Mononuclear cell (primary cell): ENCODE measurements around the gene BSND. TPM values are rescaled to one million over a fixed set of nuclear protein-coding genes. Genes with fewer than 3 reads are reported as not detected.
"Not testable (repeated sequence)": the region's sequence is repeated elsewhere in the genome, so short reads cannot be mapped to it uniquely, and the experiment has no call there.

Experiments used
- H3K27me3 ChIP-seq: 2 replicates; pipeline ENCODE4 v1.6.0; 2011; ENCODE audit warnings: low read length, control low read depth; ENCODE audit not compliant: insufficient read depth
- H3K4me1 ChIP-seq: 2 replicates; pipeline ENCODE4 v1.5.1; 2011; ENCODE audit warnings: mild to moderate bottlenecking, low read length, control low read depth; ENCODE audit not compliant: insufficient read depth
- H3K4me3 ChIP-seq: 2 replicates; pipeline ENCODE4 v1.5.1; 2011; ENCODE audit warnings: mild to moderate bottlenecking, low read length, moderate library complexity
- H3K9me3 ChIP-seq: 2 replicates; pipeline ENCODE4 v1.5.1; 2011; ENCODE audit warnings: low read depth, mild to moderate bottlenecking, control low read depth, low read length
- total RNA-seq: library from RNA; depleted of rRNA; stranded (reverse); fragments of >200 nt; gene quantifications from one replicate; pipeline ENCODE4 v1.2.3, GENCODE V29; 2012

The BSND gene
- total RNA-seq, result not detected

- no peak within 1 kb of the TSS for H3K4me3 ChIP-seq
- no peaks in the 10 kb centered on the region for H3K9me3 ChIP-seq
- H3K27me3 ChIP-seq, result peaks cover 19% of the 10 kb centered on the region
- peaks cover 16% of the 10 kb centered on the region for H3K4me1 ChIP-seq
Observed at GRCh38 chr1:54998677-54999076, at the start of gene BSND. Gene BSND (plus strand): TSS chr1:54998933. CDS start chr1:54999187, 254 bp downstream.

GRCh38 chr1:54949053-54949452 lies 49.7 kb upstream of the BSND start:
- Histone ChIP-seq H3K4me1 (peaks cover 48% of the 10 kb centered on the region), H3K27me3 (no peaks in the 10 kb centered on the region), H3K4me3 (no peak overlapping the region), H3K9me3 (no peaks in the 10 kb centered on the region)

GRCh38 chr1:54950006-54950368 lies 48.7 kb upstream of the BSND start:
- Histone ChIP-seq H3K4me1 (peaks cover 48% of the 10 kb centered on the region), H3K4me3 (no peak overlapping the region), H3K27me3 (no peaks in the 10 kb centered on the region), H3K9me3 (no peaks in the 10 kb centered on the region)

GRCh38 chr1:54950369-54951163 lies 48.2 kb upstream of the BSND start:
- Histone ChIP-seq H3K27me3 (no peaks in the 10 kb centered on the region), H3K4me1 (peaks cover 42% of the 10 kb centered on the region), H3K9me3 (no peaks in the 10 kb centered on the region), H3K4me3 (no peak overlapping the region)

DNA sequence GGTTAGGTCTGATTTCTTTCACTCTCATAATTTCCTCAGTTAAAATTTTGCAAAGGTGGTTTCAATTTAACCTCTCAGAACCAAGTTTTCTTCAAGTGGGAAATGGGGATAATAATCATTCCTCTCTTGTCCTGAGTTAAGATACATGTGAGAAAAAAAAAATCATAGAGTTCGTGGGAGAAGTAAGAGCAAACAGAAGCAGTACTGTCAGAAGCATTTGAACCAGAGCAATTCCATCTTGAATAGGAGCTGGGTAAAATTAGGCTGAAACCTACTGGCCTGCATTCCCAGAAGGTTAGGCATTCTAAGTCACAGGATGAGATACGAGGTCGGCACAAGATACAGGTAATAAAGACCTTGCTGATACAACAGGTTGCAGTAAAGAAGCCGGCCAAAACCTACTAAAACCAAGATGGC lies 46.9 kb upstream of the BSND start:
- Histone ChIP-seq H3K4me1 (peaks cover 36% of the 10 kb centered on the region), H3K4me3 (no peak overlapping the region), H3K27me3 (no peaks in the 10 kb centered on the region), H3K9me3 (no peaks in the 10 kb centered on the region)

DNA sequence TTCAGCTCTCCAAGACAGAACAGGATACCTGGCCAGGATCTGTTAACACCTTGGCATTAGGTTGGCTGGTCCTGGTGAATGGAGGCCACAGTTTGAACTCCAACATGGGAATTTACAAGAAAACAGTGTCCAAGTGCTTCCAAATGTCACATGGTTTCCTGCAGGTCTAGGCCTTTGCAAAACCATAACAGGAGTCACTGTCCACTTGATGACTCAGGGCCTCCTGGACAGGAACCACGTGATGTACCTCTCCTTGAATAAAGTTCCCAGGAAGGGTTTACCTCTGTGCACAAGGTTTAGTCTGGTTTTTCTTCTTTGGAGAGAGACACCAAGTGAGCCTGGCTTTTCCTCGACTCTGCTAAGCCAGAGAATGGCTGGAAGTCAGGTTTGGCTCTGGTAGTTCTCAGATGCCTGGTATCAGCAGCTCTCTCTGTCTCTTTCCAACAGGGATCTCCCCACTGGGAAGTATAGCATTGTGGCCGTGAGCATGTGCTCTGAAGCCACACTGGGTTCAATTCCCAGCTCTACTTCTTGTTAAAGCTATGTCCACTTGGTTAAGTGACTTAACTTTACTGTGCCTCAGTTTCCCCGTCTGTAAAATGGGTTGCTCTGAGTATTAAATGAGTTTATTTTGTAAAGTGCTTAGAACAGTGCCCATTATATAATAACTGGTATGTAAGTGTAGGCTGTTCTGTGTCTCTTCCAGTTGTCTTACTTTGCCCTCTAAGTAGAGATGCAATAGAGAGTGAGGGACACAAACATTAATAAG lies 45.6 kb upstream of the BSND start:
- Histone ChIP-seq H3K27me3 (peaks cover 2% of the 10 kb centered on the region), H3K4me3 (no peak overlapping the region), H3K9me3 (peaks cover 7% of the 10 kb centered on the region), H3K4me1 (peaks cover 28% of the 10 kb centered on the region)

DNA sequence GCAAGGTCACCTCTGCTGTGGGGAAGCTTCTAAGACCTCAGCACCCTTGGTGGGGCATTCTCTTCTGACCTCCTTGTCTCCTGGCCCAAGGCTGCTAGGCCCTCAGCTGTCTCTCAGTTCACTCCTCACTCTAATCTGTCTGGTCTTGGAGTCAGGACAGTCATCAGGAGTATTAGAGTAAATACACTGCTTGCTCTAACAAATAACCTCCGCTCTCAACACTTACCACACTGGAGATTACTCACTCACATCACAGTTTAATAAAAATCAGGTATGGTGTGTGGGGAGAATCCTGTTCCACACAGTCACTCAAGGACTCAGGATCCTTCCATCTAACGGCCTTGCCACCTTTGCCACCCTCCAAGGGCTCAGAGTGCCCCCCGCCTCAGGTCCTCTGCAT lies 44.9 kb upstream of the BSND start:
- peaks cover 21% of the 10 kb centered on the region for H3K4me1 ChIP-seq
- peaks cover 7% of the 10 kb centered on the region for H3K9me3 ChIP-seq
- H3K4me3 ChIP-seq, result no peak overlapping the region
- H3K27me3 ChIP-seq, result peaks cover 2% of the 10 kb centered on the region

DNA sequence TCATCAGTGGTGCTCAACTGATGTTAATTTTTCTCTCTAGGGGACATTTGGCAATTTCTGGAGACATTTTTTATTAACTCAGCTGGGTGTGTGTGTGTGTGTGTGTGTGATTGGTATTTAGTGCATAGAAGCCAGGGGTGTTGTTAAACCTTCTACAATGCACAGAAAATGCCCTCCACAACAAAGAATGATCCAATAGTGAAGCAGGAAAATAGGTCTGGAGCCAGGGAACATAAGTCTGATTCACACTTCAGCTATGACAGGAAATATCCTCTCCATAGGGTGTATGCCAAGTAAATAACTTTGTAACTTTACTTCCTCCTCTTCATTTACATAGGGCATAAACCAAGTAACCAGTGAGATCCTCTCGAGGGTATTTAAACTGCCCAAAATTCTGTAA lies 43.4 kb upstream of the BSND start:
- Histone ChIP-seq H3K9me3 (peaks cover 7% of the 10 kb centered on the region), H3K4me1 (peaks cover 14% of the 10 kb centered on the region), H3K4me3 (no peak overlapping the region), H3K27me3 (peaks cover 2% of the 10 kb centered on the region)

DNA sequence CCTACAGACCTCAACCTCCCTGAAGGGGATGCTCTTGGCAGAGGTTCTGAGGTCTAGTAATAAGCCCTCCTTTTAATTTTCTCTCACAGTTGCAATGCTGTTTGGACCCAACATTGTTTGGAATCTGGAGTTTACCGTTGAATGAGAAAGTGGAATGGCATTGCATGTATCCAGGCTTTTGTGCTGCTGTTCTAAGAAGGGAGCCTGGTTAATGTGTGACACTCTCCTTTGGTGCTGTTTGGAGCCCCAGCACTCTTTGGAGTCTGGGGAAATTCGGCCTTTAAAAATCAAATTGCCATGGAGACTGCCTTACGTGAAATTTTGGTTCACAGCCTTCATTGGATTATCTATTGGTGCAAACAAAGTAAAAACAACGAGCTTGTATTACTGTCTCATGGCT lies 42.0 kb upstream of the BSND start:
- Histone ChIP-seq H3K4me3 (no peak overlapping the region), H3K27me3 (peaks cover 2% of the 10 kb centered on the region), H3K9me3 (peaks cover 7% of the 10 kb centered on the region), H3K4me1 (peaks cover 7% of the 10 kb centered on the region)

DNA sequence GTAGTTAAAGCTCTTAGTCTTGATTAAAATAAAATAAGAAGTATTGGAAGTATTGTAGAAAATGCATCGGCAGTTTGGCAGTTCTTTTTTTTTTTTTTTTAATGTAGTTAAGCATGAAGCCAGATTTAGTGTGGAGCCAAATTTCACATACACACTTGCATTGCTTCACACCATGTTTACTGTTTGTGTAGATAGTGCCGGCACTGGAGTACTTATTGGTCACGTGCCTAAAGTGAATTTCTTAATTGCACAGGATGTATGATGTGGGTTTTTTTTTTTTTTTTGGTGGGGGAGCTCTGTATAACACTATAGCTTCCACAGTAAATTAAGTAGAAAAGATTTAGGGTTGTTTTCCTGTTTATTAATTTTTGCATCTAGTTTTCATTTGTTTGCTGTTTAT lies 39.5 kb upstream of the BSND start:
- H3K4me3 ChIP-seq, result no peak overlapping the region
- peaks cover 2% of the 10 kb centered on the region for H3K27me3 ChIP-seq
- H3K4me1 ChIP-seq, result no peaks in the 10 kb centered on the region
- H3K9me3 ChIP-seq, result peaks cover 7% of the 10 kb centered on the region

- Histone ChIP-seq H3K4me1 (peaks cover 33% of the 10 kb centered on the region), H3K4me3 (no peak overlapping the region), H3K27me3 (no peaks in the 10 kb centered on the region), H3K9me3 (peaks cover 3% of the 10 kb centered on the region)
Observed at GRCh38 chr1:54962612-54963395, 35.9 kb upstream of the BSND start.

- H3K27me3 ChIP-seq, H3K9me3 ChIP-seq, H3K4me3 ChIP-seq: not testable (repeated sequence)
- peaks cover 33% of the 10 kb centered on the region for H3K4me1 ChIP-seq
Observed at GRCh38 chr1:54963829-54964228, 34.9 kb upstream of the BSND start.

GRCh38 chr1:54965624-54966340 lies 33.0 kb upstream of the BSND start:
- peaks cover 33% of the 10 kb centered on the region for H3K4me1 ChIP-seq
- H3K9me3 ChIP-seq, result no peaks in the 10 kb centered on the region
- no peak overlapping the region for H3K4me3 ChIP-seq
- no peaks in the 10 kb centered on the region for H3K27me3 ChIP-seq

DNA sequence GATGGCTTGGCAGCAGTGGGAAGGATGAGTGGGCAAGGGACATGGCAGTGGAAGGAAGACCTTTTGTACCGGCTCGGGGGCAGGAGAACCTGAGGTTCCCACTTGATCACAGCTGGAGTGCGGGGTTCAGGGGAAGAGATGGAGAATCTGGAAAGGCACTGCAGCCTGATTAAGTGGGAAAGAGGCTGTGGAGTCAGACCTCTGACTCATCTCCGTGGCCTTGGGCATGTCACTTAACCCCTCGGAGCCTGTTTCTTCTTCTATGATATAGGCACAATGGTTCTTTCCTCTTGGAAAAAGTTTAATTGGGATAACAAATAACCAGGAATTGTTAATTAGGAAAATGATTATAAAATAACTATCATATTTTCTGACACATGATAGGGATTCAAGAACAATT lies 31.4 kb upstream of the BSND start:
- Histone ChIP-seq H3K4me1 (peaks cover 33% of the 10 kb centered on the region), H3K9me3 (no peaks in the 10 kb centered on the region), H3K4me3 (no peak overlapping the region), H3K27me3 (no peaks in the 10 kb centered on the region)
